SK-N-SH treated with all-trans-retinoic acid at 6 μM for 48 hours (cell line): ENCODE measurements around the gene NEK11.

ENCODE experiments used
- ATAC-seq: fragments of 200-7000 bp; cut with Tn5 transposase; 3 replicates; pipeline ENCODE4 v1.9.1; 2020; ENCODE audit warnings: mild to moderate bottlenecking, moderate library complexity
- ARNTL ChIP-seq: fragments of 450-650 bp; formaldehyde crosslinking; IDR thresholded peaks from 2 replicates; pipeline ENCODE4 v1.5.0; 2020; ENCODE audit warnings: low read depth, mild to moderate bottlenecking, moderate library complexity, borderline replicate concordance
- BACH2 ChIP-seq: fragments of 250-450 bp; sonication (Bioruptor Pico); IDR thresholded peaks from 2 replicates; pipeline ENCODE4 v1.9.0; 2021; ENCODE audit warnings: mild to moderate bottlenecking, borderline replicate concordance
- CSDC2 ChIP-seq: fragments of 250-450 bp; sonication (Bioruptor Pico); IDR thresholded peaks from 2 replicates; pipeline ENCODE4 v1.5.0; 2020; ENCODE audit warnings: mild to moderate bottlenecking, moderate library complexity
- ESRRG ChIP-seq: fragments of 250-450 bp; sonication (Bioruptor Pico); IDR thresholded peaks from 2 replicates; pipeline ENCODE4 v1.6.1; 2021; ENCODE audit warnings: mild to moderate bottlenecking
- ISL1 ChIP-seq: fragments of 250-450 bp; sonication (Bioruptor Pico); IDR thresholded peaks from 2 replicates; pipeline ENCODE4 v2.1.2; 2022; ENCODE audit warnings: mild to moderate bottlenecking, moderate library complexity
- OSR1 ChIP-seq: fragments of 250-450 bp; sonication (Bioruptor Pico); IDR thresholded peaks from 2 replicates; pipeline ENCODE4 v1.8.0; 2022; ENCODE audit warnings: moderate library complexity, mild to moderate bottlenecking, inconsistent platforms
- PPARA ChIP-seq: fragments of 250-450 bp; sonication (Bioruptor Pico); IDR thresholded peaks from 2 replicates; pipeline ENCODE4 v1.5.0; 2020; ENCODE audit warnings: mild to moderate bottlenecking, borderline replicate concordance
- RARB ChIP-seq: fragments of 250-450 bp; sonication (Bioruptor Pico); IDR thresholded peaks from 2 replicates; pipeline ENCODE4 v1.8.0; 2021; ENCODE audit warnings: mild to moderate bottlenecking, moderate library complexity
- TCF4 ChIP-seq: fragments of 250-450 bp; sonication (Bioruptor Pico); IDR thresholded peaks from 2 replicates; pipeline ENCODE4 v1.8.0; 2021; ENCODE audit warnings: mild to moderate bottlenecking, moderate library complexity, borderline replicate concordance
- TOX ChIP-seq: fragments of 250-450 bp; sonication (Bioruptor Pico); IDR thresholded peaks from 2 replicates; pipeline ENCODE4 v1.8.0; 2021; ENCODE audit warnings: mild to moderate bottlenecking, moderate library complexity, borderline replicate concordance
- ZFP3 ChIP-seq: fragments of 250-450 bp; sonication (Bioruptor Pico); IDR thresholded peaks from 2 replicates; pipeline ENCODE4 v1.5.0; 2020; ENCODE audit warnings: mild to moderate bottlenecking, moderate library complexity
- ZFP30 ChIP-seq: fragments of 450-650 bp; formaldehyde crosslinking; IDR thresholded peaks from 2 replicates; pipeline ENCODE4 v1.5.0; 2022; ENCODE audit warnings: mild to moderate bottlenecking, moderate library complexity
- ZNF565 ChIP-seq: fragments of 450-650 bp; formaldehyde crosslinking; conservative IDR thresholded peaks from 2 replicates; pipeline ENCODE4 v1.5.0; 2020; ENCODE audit warnings: low read depth, mild to moderate bottlenecking, moderate library complexity
- ZNF70 ChIP-seq: fragments of 450-650 bp; formaldehyde crosslinking; IDR thresholded peaks from 2 replicates; pipeline ENCODE4 v1.5.0; 2020; ENCODE audit warnings: mild to moderate bottlenecking, moderate library complexity
- ZNF8 ChIP-seq: fragments of 450-650 bp; formaldehyde crosslinking; IDR thresholded peaks from 2 replicates; pipeline ENCODE4 v1.5.0; 2020; ENCODE audit warnings: mild to moderate bottlenecking, moderate library complexity
- TF ChIP-seq, protein P1 (sequence below): fragments of 250-450 bp; sonication (Bioruptor Pico); IDR thresholded peaks from 2 replicates; pipeline ENCODE4 v1.8.0; 2020; ENCODE audit warnings: mild to moderate bottlenecking, moderate library complexity, borderline replicate concordance
- TF ChIP-seq, protein P2 (sequence below): fragments of 250-450 bp; sonication (Bioruptor Pico); IDR thresholded peaks from 2 replicates; pipeline ENCODE4 v1.5.1; 2020; ENCODE audit warnings: low read depth, mild to moderate bottlenecking, moderate library complexity
- TF ChIP-seq, protein P3 (sequence below): fragments of 250-450 bp; sonication (Bioruptor Pico); IDR thresholded peaks from 2 replicates; pipeline ENCODE4 v1.5.0; 2020; ENCODE audit warnings: mild to moderate bottlenecking, moderate library complexity
- TF ChIP-seq, protein P4 (sequence below): fragments of 250-450 bp; sonication (Bioruptor Pico); IDR thresholded peaks from 2 replicates; pipeline ENCODE4 v1.8.0; 2021; ENCODE audit warnings: low read depth, mild to moderate bottlenecking, moderate library complexity, borderline replicate concordance

The NEK11 gene

DNA sequence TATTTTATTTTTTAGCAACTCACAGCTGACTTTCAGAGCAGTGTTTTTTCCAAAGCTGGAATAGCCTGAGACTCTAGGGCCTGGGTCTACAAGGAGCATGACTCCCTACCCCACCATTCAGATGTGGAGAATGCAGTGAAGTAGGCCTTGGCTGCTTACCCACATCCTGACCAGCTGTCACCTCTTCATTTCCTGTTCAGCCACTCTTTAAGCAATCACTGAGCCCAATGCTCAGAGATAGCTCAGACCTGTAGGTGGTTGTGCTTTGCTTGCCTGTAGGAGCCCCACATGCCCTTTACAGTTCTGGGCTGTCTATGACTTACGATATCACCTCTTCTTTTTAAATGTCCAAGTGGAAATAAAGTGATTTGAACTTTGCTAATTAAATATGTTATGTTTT lies 148.1 kb downstream of the NEK11 start:
- TF ChIP-seq ZNF565 (CRISPR knock-in tag): no peak
- no peak for TF ChIP-seq BACH2 (CRISPR knock-in tag)
- TF ChIP-seq TCF4 (CRISPR knock-in tag): no peak
- TF ChIP-seq CSDC2 (CRISPR knock-in tag): no peak
- TF ChIP-seq, protein P1, sequence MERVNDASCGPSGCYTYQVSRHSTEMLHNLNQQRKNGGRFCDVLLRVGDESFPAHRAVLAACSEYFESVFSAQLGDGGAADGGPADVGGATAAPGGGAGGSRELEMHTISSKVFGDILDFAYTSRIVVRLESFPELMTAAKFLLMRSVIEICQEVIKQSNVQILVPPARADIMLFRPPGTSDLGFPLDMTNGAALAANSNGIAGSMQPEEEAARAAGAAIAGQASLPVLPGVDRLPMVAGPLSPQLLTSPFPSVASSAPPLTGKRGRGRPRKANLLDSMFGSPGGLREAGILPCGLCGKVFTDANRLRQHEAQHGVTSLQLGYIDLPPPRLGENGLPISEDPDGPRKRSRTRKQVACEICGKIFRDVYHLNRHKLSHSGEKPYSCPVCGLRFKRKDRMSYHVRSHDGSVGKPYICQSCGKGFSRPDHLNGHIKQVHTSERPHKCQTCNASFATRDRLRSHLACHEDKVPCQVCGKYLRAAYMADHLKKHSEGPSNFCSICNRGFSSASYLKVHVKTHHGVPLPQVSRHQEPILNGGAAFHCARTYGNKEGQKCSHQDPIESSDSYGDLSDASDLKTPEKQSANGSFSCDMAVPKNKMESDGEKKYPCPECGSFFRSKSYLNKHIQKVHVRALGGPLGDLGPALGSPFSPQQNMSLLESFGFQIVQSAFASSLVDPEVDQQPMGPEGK (CRISPR knock-in tag): no peak
- no peak for TF ChIP-seq ISL1 (CRISPR knock-in tag)
- TF ChIP-seq, protein P2, sequence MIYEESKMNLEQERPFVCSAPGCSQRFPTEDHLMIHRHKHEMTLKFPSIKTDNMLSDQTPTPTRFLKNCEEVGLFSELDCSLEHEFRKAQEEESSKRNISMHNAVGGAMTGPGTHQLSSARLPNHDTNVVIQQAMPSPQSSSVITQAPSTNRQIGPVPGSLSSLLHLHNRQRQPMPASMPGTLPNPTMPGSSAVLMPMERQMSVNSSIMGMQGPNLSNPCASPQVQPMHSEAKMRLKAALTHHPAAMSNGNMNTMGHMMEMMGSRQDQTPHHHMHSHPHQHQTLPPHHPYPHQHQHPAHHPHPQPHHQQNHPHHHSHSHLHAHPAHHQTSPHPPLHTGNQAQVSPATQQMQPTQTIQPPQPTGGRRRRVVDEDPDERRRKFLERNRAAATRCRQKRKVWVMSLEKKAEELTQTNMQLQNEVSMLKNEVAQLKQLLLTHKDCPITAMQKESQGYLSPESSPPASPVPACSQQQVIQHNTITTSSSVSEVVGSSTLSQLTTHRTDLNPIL (CRISPR knock-in tag): no peak
- TF ChIP-seq ZFP3 (CRISPR knock-in tag): no peak
- no peak for TF ChIP-seq ZNF70 (CRISPR knock-in tag)
- no peak for TF ChIP-seq RARB (CRISPR knock-in tag)
- TF ChIP-seq, protein P3, sequence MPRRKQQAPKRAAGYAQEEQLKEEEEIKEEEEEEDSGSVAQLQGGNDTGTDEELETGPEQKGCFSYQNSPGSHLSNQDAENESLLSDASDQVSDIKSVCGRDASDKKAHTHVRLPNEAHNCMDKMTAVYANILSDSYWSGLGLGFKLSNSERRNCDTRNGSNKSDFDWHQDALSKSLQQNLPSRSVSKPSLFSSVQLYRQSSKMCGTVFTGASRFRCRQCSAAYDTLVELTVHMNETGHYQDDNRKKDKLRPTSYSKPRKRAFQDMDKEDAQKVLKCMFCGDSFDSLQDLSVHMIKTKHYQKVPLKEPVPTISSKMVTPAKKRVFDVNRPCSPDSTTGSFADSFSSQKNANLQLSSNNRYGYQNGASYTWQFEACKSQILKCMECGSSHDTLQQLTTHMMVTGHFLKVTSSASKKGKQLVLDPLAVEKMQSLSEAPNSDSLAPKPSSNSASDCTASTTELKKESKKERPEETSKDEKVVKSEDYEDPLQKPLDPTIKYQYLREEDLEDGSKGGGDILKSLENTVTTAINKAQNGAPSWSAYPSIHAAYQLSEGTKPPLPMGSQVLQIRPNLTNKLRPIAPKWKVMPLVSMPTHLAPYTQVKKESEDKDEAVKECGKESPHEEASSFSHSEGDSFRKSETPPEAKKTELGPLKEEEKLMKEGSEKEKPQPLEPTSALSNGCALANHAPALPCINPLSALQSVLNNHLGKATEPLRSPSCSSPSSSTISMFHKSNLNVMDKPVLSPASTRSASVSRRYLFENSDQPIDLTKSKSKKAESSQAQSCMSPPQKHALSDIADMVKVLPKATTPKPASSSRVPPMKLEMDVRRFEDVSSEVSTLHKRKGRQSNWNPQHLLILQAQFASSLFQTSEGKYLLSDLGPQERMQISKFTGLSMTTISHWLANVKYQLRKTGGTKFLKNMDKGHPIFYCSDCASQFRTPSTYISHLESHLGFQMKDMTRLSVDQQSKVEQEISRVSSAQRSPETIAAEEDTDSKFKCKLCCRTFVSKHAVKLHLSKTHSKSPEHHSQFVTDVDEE (CRISPR knock-in tag): no peak
- no peak for TF ChIP-seq ZFP30
- TF ChIP-seq PPARA (CRISPR knock-in tag): no peak
- ATAC-seq: no peak

DNA sequence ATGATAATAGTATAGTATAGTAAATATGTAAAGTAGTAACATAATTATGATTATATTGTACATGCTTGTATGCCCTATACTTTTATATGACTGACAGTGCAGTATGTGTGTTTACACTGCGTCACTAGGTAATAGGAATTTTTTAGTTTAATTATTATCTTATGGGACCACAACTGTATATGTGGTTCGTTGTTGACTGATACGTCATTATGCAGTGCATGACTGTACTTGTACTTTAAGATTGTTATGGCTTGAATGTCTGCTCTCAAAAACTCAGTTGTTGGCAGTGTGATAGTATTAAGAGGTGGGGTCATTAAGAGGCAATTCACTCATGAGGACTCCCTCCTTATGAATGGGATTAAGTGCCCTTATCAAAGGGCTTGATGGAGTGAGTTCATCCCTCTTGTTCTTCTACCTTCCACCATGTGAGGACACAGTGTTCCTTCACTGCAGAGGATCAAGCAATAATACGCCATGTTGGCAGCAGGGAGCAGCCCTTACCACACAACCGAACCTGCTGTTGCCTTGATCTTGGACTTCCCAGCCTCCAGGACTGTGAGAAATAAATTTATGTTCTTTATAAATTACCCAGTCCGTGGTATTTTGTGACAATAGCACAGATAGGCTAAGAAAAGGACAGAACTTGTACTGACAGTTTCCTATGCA lies 152.2 kb downstream of the NEK11 start:
- ATAC-seq: no peak
- TF ChIP-seq RARB (CRISPR knock-in tag) (no peak), ESRRG (no peak), BACH2 (CRISPR knock-in tag) (no peak), PPARA (CRISPR knock-in tag) (no peak), OSR1 (CRISPR knock-in tag) (no peak), ISL1 (CRISPR knock-in tag) (no peak), CSDC2 (CRISPR knock-in tag) (no peak), ARNTL (CRISPR knock-in tag) (no peak), ZNF70 (CRISPR knock-in tag) (no peak), TOX (CRISPR knock-in tag) (no peak), ZFP30 (no peak), ZNF8 (CRISPR knock-in tag) (no peak), ZFP3 (CRISPR knock-in tag) (no peak)
- TF ChIP-seq, protein P1 (CRISPR knock-in tag): no peak
- TF ChIP-seq, protein P4, sequence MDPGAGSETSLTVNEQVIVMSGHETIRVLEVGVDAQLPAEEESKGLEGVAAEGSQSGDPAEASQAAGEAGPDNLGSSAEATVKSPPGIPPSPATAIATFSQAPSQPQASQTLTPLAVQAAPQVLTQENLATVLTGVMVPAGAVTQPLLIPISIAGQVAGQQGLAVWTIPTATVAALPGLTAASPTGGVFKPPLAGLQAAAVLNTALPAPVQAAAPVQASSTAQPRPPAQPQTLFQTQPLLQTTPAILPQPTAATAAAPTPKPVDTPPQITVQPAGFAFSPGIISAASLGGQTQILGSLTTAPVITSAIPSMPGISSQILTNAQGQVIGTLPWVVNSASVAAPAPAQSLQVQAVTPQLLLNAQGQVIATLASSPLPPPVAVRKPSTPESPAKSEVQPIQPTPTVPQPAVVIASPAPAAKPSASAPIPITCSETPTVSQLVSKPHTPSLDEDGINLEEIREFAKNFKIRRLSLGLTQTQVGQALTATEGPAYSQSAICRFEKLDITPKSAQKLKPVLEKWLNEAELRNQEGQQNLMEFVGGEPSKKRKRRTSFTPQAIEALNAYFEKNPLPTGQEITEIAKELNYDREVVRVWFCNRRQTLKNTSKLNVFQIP: no peak
- TF ChIP-seq, protein P3 (CRISPR knock-in tag): no peak
- TF ChIP-seq, protein P2 (CRISPR knock-in tag): no peak
